Ecto neural progenitor cell (in vitro differentiated cells): ENCODE measurements around the gene PPBP.
"Not testable (repeated sequence)": the region's sequence is repeated elsewhere in the genome, so short reads cannot be mapped to it uniquely, and the experiment has no call there.

Source experiments
- DNase-seq: peaks from one replicate; pipeline ENCODE4 v3.0.0-alpha.2; 2018; ENCODE audit warnings: low spot score

The PPBP gene

DNA sequence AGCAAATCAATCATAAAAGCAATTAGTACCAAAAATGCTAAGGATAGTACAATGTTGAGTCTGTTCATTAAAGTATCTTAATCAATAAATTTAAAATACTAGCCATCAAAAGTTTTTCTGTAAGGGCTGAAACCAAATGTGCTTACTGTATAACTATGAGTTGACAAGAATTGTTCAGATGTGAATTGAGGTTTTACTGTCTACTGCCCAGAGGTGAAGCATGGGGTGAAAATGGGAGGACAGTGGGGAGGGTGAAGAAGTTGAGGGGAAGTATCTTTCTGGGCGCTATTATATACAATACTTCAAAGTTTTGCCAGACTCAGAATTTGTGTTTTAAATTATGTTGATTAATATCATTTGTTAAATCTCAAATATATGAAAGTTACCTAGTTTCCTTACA lies 4.1 kb upstream of the PPBP start:
- DNase-seq: no peak

DNA sequence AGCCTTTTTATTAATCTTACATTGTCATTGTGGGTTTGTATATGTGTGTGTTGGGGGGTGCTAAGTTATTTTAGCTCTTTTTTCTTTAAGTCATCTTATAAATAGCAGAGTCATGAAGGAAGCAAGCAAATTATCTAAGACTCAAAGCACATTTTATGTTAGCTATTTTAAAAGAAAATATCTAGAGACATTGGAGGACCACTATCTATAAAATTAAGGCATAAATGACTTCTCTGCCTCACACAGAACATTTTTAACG lies 3.7 kb upstream of the PPBP start:
- no peak for DNase-seq

DNA sequence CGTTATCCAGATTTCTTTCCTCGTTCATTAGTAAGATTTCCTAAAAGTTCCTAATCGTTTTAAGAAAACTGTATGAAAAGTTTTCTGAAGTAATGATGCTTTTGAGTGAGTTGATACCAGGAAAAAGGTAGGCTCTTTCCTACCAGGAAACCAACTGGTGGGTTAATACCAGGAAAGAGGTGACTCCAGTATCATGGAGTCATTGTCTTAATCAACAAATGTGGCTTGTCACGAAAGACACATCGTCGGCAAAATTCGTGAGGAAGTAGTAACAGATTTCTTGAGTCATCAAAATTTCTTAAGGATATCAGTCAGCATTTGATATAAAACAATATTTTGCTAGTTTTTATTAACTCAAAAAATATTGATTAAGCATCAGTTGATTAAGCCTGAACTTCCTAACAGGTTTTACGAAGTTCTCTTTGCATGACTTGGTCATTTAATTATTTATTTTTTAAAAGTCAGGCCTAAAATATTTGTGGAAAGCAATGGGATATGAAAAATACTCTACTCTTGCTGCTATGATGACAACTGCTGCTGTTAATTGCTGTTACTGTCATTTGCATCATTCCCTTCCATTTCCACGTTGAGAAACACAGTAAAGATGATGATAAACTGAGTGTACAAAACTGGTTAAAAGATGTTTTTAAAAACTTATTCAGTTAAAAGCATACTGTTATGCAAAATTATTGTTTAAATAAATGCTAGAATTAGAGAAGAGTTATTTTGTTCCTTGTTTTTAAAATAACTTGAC lies 3.2 kb upstream of the PPBP start:
- no peak for DNase-seq

DNA sequence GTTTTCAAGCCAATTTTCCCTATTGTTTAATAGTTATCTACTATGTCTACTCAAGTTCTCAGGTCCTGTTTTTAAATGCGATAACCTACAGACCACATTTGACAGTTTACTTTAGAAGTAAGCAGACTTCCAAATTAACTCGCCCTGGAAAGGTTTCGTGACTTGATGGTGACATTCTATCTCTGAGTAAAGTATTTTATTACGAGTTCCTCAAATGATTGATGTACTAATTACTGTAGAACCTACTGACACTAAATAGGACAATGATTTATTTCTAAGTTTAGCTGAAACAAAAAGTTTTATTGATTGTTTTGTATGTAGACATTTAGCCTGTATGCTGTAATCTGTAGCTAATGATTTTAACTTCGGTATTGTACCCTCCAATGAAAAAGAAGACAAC lies 1.9 kb upstream of the PPBP start:
- no peak for DNase-seq

DNA sequence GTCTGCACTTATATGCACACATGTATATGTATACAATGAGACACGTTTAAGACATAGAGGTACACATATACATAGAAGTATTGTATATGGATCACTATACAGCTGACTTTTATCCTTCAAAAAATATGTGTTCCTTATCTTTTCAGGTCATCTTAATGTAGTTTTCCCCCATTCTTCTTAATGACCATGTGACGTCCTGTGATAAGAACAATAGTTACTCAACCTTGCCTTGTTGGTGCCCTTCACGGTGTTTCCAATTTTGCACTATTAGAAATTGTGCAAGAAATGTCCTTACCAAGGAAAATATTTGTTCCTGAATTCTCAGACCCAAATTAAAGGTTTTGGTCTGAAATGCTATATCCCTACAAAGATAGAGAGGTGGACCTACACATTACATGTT lies 1.0 kb upstream of the PPBP start:
- DNase-seq: no peak

DNA sequence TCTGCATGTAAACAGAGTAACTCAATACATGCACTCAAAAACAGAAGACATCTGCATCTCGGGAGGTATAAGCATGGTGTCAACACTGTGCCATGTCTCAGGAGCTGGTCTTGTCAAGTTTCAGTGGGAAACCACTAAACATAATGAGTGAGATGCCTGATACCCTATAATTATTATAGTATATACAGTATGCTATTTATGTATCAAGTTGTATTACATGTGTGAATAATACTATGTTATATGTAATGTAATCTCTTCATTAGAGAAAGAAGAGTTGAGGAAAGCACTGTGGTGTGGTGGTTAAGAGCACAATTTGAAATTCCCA lies 2.5 kb downstream of the PPBP start:
- no peak for DNase-seq

DNA sequence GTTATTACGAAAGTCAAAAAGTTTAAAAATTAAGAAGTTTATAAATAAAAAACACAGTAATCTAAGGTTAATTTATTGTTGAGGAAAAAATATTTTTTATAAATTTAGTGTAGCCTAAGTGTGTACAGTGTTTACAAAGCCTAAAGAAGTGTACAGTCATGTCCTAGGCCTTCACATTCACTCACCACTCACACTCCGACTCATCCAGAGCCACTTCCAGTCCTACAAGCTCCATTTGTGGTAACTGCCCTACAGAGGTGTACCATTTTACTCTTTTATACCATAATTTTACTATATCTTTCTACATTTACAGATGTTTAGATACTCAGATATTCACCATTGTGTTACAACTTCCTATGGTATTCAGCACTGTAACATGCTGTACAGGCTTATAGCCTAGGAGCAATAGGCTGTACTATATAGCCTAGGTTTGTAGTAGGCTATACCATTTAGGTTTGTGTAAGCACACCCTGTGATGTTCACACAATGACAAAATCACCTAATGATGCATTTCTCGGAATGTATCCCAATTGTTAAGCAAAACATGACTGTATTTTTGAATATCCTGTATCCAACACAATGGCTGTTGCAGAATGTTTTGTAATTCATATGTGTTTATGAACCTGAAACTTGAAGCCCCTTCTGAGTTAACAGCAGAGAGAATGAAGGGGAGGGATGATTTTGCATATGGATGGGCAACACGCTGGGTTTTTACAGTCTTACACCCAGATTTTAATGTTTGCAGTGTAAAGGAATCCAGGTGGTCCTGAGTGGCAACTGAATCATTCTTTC lies 3.1 kb downstream of the PPBP start:
- DNase-seq: no peak

DNA sequence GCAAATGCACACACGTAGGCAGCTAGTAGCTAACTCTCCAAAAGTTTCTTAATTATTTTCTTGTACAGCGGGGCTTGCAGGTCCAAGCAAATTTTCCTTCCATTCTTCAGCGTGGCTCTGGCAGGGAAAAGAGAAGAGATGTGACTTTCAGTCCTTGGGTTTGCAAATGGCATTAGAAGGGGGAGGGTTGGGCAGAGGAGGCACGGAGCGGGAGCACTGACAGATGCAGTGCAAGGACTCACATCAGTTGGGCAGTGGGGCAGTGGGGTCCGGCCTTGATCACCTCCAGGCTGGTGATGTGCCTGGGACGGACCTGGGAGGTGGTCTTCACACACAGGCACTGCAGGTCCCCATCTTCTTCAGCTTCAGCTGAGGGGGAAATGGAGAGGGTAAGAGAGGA lies 6.8 kb downstream of the PPBP start:
- not testable (repeated sequence) for DNase-seq

DNA sequence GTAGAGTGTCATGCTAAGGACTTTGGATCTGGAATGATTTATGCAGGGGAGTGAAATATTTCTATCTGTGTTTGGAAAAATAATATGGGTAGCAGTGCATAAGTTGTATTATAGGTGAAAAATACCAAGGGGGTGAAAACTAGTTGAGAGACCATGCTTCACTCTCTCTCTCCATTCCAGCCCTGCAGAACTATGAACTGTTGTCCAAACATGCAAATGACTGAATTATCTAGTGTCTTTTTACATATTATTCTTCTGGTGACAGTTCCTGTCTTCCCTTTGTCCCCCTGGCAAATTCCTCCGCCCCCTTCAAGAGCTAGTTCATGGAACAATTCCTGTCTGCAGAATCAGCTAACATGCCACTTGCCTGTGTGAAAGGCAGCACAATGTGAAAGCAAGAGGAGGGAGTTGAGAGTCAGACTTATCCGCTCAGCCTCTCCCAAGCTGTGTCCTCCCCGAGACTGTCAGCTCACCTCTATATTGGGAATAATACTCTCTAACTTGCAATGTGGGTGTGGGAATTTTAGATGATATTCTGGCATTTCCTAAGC lies 8.5 kb downstream of the PPBP start:
- no peak for DNase-seq

DNA sequence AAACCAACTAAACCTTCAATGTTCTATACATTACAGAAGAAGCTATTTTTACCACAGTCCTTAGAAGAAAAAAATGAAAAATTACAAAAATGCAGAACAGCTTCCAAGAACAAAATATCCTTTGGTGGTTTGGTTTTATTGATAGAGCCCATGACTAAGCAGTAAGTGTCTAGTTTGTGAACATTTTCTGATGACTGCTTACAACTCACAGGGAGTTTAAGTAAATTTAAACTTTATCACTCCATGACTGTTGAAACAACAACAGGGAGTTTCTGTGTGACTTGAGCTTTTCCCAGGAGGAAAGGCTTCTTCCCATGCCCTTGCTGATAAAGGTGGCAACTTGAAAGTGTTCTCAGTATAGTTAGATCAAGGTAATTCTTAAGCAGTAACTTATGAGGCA lies 9.1 kb downstream of the PPBP start:
- no peak for DNase-seq

DNA sequence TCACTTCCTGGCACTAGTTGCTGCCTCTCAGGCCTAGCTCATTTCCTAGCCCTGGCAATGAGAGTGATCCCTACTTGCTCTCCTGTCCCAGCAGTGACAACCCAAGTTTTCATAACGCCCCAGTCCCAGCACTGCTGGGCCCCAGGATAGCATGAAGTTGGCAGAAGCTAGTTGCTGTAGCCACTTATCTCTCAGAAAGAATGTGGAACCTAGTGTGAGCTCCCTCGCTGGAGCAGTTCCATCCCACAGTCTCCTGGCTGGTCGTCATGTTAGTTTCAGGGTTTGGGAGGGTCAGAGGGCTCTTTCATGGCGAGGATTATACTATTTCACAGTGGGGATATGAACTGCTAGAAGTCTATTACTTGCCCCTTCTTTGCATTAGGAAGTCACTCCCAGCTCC lies 11.3 kb downstream of the PPBP start:
- no peak for DNase-seq

DNA sequence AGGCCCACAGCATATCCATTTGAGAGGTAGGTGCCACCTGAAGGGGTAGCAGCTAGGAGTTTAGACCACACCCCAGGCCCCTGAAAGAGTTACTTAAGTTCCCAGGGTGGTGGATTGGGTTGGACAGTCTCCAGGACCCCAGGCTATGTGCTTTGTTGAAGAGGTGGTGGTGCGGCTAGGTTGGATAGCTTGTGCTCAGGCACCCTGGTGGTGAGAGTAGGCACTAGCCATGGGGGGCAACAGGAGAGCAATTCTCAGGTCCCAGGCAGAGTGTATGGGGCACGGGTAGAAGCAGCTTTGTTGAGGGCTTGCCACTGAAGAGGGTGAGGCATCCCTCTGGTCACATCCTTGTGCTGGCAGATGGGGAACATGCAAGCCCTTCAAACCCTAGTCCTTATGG lies 11.8 kb downstream of the PPBP start:
- no peak for DNase-seq

DNA sequence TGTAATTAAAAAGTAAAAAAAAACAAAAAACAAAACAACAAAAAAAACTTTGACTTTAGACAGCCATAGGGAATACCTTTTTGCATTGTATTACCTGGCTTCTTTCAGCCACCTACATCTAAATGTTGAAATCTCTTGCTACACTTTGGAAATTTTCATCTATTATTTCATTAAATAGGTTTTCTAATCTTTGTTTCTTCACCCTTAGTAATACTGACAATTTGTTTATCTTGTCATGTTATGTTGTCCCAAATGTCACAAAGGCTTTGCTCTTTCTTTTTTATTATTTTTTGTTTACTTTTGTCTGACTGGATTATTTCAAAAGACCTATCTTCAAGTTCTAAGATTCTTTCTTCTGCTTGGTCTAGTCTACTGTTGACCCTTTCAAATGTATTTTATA lies 13.6 kb downstream of the PPBP start:
- no peak for DNase-seq

DNA sequence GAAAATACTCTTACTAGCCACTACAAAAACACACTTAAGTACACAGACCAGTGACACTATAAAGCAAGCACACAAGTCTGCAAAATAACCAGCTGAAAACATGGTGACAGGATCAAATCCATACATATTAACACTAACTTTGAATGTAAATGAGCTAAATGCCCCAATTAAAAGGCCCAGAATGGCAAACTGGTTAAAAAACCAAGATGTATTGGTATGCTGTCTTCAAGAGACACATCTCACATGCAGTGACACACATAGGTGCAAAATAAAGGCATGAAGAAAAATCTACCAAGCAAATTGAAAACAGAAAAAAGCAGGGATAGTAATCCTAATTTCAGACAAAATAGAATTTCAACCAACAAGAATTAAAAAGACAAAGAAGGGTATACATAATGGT lies 17.0 kb downstream of the PPBP start:
- no peak for DNase-seq

DNA sequence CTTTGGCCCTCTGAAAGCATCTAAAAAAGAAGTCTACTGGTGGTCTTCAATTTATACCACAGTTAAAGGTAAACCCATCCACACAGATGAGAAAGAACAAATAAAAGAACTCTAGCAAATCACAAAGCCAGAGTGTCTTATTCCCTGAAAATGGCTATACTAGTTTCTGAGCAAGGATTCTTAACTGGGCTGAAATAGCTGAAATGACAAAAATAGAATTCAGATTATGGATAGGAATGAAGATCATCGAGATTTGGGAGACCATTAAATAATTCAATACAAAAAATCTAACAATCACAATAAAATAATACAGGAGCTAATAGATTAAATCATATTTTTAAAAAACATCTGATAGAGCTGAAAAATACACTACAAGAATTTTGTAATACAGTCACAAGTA lies 18.0 kb downstream of the PPBP start:
- no peak for DNase-seq

DNA sequence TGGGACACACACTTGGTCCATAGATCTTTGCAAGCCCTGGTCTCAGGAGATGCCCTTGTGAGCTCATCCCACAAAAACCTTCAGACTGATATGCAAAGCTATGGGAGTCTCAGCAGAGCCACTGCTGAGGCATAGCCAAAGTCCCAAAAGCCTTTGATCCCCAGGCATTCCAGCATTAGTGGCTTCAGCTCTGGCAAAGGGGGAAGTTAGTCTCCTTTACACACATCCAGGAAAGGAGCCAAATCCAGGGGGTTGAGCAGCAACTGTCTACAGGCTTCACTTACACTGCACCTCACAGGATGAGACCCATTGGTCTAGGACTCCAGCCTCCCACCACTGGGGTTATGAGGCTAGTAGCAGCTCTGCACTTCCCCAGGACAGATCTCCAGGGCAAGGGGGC lies 20.1 kb downstream of the PPBP start:
- DNase-seq: no peak

DNA sequence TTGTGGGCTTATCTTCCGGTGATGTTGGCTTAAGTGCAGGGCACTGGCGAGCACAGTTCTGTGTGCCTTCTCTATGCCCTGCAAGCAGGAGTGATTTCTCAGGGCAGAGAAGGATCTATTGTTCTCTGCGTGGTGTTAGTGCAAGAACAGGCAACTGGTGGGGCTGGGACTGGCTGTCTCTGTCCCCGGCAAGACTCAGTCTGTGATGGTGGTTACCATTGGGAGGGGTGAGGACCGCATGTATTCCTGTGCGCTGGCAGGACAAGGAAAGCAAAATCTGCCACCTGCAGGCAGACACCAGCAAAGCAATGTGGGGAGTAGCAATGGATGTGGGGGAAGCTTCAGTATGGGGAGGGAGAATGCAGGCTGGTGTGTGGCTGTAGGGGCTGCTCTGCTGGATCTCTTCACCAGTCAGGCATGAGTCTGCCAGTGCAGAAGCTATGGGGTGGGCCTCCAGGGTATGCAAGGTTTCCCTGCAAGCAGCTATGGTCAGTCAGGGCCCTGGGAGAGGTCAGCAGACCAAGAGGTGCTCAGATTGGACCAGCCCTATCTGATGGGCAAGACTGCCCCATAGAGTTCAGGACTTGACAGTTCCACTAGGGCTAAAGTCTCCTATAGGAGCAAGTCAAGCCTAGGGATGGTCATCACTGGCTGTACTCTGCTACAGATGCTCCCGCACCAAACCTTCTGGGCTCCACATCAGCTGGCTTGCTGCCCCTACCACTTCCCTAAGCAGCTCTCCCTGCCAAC lies 23.0 kb downstream of the PPBP start:
- peak; percentile 65 for DNase-seq

DNA sequence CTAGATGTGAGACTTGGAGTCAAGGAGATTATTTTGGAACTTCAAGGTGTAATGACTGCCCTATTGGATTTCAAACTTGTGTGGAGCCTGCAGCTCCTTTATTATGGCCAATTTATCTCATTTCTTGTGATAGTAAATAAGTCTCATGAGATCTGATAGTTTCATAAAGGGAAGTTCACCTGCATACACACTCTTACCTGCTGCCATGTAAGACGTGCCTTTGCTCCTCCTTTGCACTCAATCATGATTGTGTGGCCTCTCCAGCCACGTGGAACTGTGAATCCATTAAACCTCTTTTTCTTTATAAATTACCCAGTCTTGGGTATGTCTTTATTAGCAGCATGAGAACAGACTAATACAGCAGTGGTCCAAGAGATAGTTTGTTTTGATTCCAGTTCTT lies 25.3 kb downstream of the PPBP start:
- no peak for DNase-seq

DNA sequence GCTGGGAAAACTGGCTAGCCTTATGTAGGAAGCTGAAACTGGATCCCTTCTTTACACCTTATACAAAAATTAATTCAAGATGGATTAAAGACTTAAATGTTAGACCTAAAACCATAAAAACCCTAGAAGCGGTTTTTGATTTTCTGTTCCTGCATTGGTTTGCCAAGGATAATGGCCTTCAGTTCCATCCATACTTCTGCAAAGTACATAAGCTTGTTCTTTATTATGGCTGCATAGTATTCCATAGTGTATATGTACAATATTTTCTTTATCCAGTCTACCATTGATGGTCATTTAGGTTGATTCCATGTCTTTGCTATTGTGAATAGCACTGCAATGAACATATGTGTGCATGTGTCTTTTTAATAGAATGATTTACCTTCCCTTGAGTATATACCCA lies 28.9 kb downstream of the PPBP start:
- not testable (repeated sequence) for DNase-seq

DNA sequence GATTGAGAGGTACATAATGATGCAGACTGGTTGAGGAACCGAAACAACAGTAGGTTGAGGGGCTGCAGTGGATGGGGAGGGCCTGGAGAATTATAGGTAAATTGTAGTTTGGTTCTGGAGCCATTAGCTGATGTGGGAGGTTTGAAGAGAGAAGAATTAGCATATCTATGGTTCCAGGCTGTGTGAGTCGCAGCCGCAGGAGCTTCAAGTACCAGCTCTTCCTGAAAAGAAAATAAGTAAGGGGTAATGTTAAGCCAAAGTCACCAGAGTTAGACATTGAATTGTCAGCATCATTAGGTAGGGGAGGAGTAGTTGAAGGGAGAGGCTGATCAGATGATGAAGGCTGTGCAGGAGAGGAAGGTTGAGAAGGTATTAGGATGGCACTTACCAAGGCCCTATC lies 35.6 kb downstream of the PPBP start:
- DNase-seq: no peak

DNA sequence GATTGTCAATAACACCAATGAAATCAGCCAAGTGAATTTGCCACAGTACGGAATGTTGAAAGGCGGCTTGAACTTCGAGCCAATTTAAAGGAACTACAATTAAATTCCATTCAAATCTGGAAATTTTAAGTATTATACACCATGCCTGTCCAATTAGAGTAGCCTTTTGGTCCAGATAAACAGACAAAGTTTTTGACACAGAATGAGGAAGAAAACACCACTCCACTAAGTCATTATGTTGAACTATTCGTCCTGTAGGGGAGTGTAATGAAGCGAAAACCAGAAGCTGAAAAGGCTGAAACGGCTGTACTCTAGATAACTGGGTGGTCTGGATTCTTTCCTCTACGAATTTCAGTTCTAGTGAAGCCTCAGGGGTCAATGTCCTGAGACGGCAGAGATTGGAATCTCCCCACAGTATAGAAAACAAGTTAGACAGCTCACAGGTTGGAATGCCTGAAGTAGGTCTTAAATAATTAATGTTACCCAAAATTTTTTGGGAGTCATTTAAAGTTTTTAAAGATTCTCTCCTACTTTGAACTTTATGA lies 37.5 kb downstream of the PPBP start:
- DNase-seq: not testable (repeated sequence)

DNA sequence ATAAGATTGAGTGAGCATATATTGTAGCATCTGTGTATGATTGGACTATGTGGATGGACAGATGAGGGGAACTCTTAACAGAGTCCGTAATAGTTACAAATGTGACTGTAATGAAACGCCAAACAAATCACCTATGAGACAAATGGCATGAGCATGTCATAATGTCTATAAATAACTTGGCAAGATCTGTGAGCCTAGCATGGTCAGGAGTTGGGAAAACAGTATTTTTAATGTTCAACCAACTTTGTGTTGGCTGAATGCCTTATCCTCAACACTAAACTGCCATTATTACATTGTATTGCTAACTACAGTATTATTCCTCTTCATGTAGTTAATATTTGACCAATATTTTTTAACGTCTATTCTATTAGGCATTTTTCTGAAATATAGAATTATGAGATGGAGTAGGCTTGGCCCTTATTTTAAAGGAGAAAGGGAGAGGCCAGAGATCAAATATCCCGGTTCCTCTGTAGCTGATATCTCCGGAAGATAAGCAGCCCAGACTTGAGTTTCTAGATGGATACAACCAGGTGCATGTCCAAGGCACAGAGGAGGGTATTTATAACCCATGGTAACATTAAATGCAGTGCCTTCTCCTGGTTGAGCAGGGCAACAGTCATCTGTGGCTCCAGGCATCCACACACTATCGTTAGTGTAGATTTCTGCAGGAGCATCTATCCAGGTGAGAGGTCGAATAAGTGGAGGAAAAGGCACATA lies 38.8 kb downstream of the PPBP start:
- no peak for DNase-seq
